Stimulated activated CD4-positive, alpha-beta T cell treated with anti-CD3 and anti-CD28 coated beads, Interleukin-4, amount 100 ng/mL, for 4 hours (primary cell): ENCODE results near the gene RALY.

ENCODE experiments used
- DNase-seq, 2 experiments: peaks; one replicate each; pipeline ENCODE4 v3.0.0-alpha.2; 2020

Gene RALY

DNA sequence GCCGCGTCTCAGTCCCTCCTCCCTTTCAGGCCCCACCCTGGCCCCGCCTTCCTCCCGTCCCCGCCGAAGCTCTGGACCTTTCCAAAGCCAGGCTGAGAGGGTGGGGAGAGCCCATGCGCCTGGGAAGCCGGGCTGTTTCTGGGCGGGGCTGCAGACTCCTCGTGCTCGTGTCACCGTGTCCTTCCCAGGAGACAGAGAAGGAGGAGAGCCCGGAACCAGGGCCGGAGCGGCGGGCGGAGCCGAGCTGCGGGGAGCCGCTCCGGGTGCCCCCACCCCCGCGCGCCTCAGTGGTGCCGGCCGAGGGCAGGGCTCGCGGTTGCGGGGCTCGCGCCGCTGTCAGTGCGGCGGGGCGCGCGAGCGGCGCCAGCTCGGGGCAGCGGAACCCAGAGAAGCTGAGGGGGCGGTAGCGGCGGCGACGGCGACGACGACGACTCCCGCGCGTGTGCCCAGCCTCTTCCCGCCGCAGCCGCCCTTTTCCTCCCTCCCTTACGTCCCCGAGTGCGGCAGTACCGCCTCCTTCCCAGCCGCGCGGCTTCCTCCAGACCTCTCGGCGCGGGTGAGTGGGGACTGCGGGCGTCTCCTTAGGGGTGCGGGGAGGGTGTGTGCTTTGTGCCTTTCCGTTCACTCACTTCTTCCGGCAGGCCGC, at the start of gene RALY:
RALY (plus strand) TSS at position 336 of the 646 bp plus-strand sequence. CDS start 78,164 bp downstream, outside the sequence.
- peak; percentile 92 for DNase-seq

- no peak for DNase-seq
These were observed 48.8 kb upstream of the RALY start for GRCh38 chr20:33944914-33945313.

DNA sequence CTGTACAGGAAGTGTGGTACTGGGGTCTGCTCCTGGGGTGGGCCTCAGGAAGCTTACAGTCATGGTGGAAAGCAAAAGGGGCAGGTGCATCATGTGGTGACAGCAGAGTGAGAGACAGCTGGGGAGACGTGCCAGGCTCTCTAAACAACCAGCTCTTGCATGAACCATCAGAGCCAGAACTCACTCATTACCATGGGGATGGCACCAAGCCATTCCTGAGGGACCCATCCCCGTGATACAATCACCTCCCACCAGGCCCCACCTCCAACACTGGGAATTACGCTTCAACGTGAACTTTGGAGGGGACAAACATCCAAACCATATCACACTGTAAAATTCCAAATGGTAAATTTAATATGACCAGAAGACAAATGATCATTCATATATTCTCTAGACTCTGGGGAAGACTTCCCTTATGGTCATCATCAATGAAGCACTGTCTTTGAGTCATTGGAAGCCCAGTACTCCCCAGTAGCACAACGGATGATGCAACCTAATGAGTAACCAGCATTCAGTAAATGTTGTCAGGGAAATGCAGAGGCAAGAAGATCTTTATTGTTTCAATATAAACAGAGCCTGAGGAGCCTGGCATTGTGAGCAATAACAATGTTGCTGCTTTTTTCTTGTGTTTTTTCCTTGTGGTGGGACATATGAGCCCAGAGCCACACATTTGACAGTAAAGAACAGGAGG, 48.2 kb upstream of the RALY start:
- DNase-seq: no peak

- DNase-seq: peak; percentile 6 to 8
These were observed 45.9 kb upstream of the RALY start for GRCh38 chr20:33947709-33948295.

DNA sequence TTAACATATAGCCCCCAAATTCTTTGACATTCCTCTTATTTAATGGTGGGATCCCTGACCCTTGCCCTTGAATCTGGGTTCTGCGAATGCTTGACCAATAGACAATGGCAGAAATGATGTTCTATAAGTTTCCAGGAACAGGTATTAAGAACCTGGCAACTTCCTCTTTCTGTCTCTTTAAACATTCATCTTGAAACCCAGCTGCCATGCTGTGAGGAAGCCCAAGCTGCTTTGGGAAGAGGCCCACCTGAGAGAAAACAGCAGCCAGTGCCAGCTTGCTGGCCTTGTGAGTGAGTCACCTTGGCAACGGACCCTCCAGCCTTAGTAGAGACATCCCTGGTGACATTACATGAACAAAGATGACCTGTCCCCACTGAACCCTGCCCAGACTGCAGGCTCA, 45.2 kb upstream of the RALY start:
- no peak for DNase-seq

GRCh38 chr20:33951171-33951570, 42.5 kb upstream of the RALY start:
- DNase-seq: no peak

DNA sequence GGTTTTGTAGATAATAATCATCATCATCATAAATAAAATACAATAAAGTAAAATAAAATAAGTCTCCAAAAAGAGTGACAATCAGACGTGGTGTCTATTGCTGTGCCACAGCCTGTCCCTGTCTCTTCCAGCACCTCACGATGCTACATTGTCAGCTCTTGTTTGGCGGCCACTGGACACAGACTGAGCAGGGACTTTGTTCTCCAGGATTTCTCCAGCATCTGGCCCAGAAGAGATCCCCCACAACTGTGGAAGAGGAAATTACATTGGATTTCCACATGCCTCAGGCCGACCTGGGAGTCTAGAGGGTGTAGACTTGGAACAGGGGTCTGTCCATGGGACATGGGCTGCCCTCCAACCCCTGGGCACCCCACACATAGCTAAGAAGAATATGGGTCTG, 39.2 kb upstream of the RALY start:
- DNase-seq: no peak

DNA sequence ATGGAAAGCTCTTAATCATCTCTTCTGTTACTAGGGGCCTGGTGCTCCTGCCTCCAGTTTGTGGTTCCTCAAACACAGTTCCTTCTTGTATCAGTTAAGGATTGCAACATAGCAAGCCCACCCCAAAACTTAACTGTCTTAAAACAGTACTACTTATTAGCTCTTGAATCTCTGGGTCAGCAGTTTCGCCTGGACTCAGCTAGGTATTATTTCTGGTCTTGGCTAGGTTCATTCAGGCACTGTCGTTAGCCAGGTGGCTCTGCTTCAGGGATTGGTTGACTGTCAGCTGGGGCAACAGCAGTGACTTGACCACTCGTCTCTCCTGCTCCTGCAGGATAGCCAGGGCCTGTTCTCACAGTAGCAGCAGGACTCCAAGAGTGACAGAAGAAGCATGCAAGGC, 30.0 kb upstream of the RALY start:
- DNase-seq: no peak

DNA sequence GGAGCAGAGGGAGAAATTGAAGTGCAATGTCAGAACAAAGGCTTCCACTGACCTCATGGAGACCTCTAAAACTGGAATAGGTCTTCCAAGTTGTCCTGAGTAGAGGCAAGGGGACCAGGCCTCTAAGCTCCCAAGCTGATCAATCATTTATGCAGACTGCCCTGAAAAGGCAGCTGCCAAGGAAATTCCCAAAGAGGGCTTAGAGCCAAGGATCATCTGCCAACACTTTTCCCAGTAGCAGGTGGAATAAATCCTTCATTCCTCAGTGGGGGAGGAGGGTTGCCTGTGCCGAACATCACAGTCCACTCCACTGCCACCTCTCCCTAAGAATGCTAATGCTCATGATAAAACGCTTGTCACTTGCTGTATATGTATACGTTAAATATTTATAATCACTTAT, 29.3 kb upstream of the RALY start:
- no peak for DNase-seq

DNA sequence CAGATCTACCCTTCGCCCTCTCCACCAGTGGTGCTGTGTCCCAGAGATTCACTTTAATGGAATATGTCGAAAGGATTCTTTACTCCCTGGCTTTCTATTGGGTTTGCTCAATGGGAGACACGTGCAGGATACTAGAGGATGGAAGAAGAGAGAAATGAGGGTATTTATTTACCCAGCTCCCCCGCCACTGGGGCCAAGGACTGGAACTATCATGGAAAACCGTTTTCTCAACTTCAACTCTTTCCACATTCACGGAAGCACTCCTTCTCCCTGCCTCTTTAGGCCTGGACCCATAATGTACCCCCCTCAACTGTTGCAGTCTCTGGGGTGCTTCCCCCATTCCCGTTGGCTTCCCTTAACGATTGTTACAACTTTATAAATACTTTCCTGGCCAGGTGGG, 26.6 kb upstream of the RALY start:
- no peak for DNase-seq

DNA sequence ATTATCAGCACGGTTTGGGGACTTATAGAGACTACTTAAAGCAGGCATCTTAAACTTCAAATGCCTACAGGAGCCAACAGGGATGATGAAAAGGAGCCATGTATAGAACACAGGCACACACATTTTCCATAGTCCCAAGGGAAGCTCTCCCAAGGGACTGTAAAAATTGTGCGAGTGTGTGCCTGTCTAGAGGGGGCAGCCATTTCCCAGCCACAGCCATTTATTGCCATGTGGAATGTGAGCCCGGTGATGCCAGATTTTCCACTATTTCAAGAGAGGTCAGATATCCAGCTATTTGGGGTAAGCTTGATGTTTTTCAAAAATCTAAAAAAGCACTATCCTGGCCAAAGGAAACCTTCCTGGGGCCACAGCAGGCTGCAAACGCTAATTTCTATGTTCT, 24.1 kb upstream of the RALY start:
- DNase-seq: no peak

DNA sequence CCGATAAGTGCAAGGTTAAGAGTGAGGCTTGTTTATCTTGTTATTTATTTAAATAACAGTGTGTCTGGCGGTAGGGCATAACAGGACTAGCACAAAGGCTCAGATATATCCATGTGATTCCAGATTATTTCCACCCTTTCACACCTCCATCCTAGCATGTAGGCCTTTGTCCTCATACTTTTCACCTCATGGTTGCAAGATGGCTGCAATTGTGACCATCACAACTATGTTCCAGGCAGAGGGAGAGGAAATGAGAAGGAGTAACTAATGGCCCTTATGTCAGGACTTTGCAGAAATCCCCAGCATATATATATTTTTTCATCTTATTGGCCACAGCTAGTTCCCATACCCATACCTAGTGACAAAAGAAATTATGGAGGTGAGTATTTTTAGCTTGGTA, 23.5 kb upstream of the RALY start:
- DNase-seq: no peak

DNA sequence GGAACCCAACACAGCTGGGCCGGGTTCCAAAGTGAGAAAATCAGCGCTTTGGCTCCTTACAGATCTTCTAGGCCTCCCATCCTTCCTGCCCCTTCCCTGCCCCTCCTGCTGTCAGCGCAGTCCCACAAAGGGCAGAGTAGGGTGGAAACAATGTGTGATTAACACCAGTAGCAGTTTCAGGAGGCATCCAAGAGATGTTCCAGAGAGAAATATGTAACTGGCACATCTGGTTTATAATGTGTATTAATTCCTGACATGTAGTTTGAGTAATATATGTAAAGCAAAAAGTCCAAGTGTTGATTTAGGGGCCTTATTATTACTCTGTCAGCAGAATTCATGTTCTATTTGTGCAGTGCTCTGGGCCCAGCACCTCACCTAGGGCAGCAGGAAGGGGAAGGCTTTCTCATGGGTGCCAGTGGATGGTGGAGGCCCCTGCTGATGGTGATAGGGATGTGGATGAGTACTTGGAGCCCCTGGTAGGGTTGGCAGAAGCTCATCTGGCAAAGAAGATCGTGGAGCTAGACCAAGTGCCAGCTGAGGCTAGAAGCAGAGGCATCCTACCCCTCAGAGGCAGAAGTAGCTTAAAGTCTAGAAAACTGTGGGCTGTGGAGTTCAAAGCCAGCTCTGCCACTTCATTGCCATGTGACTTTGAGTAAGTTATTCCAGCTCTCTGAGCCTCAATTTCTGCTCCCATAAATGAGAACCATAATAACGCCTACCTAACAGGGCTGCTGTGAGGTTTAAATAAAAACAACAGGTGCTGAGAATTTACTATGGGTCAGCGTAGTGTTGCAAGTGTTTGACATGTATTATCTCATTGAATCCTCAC, 22.4 kb upstream of the RALY start:
- no peak for DNase-seq

DNA sequence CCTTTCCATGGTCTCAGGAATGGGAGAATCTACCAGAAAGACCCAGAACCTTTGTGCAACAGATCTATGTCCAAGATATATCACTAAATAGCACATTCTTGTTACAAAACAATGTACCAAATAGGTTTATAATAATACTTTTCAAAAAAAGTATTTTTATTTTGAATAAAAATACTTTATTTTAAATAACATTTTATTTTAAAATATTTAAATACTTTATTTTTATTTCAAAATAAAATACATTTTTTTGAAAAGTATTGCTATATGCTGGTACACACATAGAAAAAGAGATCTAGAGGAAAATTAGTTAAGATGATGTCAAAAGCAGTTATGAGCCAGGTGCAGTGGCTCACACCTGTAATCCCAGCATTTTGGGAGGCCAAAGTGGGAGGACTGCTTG, 16.8 kb upstream of the RALY start:
- no peak for DNase-seq

DNA sequence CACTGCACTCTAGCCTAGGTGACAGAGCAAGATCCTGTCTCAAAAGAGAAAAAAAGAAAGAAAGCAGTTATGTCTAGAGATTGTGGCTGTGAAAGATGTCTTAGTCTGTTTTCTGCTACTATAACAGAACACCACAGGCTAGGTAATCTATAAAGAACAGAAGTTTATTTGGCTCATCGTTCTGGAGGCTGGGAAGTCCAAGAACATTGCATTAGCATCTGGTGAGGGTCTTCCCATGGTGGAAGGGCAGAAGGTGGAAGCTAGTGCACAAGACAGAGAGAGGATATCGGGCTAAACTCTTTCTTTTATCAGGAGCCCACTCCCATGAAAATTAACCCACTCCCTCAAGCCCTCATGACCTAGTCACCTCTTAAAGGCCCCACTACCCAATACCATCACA, 16.2 kb upstream of the RALY start:
- DNase-seq: no peak

- DNase-seq: no peak
These were observed 14.6 kb upstream of the RALY start for GRCh38 chr20:33979094-33979493.

DNA sequence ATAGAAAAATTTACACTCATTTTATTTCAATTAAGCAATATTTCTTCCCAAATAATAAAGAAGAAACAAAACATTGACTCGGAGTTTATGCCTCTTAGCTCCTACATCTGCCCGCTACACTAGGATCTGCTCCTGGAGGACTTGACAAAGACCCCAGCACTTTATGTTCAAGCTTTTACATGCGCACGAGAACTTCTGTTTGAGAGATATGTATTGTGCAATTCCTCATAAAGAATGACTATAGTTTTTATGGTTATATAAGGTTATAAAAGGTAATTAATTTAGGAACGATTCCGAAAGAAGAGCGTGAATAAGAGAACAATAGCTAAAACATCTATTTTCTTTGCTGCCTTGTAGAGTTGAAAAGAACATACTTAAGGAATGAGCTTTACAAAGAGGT, 12.4 kb upstream of the RALY start:
- DNase-seq: no peak

DNA sequence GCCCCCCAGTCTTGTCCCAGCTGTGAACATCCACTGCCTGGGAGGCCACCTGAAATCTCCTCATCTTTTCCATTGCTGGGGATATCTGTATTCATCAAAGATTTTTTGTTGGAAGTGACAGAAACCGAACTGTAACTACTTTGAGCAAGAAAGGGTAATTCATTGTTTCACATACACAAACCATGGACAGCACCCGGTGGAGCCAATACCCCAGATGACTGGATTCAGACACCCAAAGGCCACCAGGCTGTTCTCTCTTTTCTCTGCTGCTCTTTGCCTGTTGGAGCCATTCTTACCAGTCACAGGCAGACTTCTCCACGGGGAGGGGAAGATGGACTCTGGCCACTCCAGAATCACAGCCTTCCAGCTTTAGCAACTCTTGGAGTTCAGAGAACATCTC, 11.7 kb upstream of the RALY start:
- DNase-seq: no peak

DNA sequence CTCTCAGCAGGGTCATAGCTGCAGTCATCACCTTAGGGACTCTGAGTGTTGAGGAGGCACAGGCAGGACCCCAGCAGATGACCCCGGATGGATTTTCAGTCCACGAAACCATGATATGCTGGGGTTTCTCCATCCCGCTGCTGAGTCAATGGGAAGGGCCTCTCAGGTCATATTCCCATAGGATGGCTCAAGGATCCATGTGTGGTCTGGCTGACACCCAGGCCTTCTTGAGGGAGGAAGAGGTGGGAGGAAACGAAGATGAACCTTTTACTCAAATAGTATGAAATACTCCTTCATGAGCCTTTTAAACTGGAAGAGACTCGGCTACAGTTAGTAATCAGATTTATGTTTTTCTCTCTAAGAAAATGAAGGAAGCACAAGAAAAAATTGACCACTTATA, 10.3 kb upstream of the RALY start:
- DNase-seq: no peak

DNA sequence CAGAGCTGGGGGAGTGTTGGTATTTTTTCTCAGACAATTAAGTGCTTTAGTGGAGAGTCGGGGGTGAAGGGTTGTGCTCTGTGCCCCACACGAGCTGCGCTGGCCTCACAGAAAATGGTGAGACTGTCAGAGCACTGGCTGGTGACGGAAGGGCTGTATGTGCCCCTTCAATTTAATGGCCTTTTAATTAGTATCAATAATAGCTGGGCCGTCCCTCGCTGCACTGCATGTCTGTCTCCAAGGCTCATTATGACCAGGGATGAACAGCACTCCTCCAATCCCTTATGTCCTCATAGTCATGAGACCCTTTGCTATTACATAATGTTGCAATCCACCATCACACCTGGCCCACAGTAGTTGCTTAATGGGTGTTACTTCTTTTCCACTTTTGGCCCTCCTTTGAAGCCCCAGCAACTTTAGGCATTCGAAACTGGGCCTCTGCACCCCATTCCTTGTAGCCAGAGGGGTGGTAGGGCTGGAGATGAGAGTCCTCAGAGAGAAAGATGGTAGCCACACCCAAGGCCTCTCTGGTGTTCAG, 9.5 kb upstream of the RALY start:
- DNase-seq: no peak

DNA sequence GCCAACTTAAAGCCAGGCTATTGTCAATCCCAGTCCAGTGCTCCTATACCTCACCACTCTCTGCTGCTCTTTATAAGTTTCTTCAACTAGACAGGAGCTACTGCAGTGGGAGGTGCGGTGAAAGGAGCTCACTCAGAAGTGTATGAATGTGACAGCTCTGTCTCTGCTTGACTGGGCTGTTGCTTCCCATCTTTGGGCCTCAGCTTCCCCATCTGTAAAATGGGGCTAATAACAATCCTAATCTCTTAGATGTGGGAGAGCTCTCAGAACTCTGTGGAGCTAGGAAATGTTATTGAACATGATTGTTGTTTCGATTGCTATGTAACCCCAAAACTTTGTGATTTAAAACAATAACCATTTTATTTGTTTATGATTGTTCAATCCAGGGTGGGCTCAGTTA, 8.4 kb upstream of the RALY start:
- DNase-seq: no peak

GRCh38 chr20:33985830-33986229, 7.9 kb upstream of the RALY start:
- no peak for DNase-seq

- DNase-seq: no peak
These were observed 7.0 kb upstream of the RALY start for GRCh38 chr20:33986560-33987216.
